GM12872 (cell line): ENCODE measurements around the gene FCRL2.

Experiments
- CTCF ChIP-seq: IDR thresholded peaks from 3 replicates; pipeline ENCODE4 v1.5.1; 2011; ENCODE audit warnings: low read depth, mild to moderate bottlenecking, low read length, moderate library complexity; ENCODE audit not compliant: insufficient read depth

Gene FCRL2

GRCh38 chr1:157723157-157723556 is 53.8 kb downstream of the FCRL2 start:
- TF ChIP-seq CTCF = no peak

- no peak for TF ChIP-seq CTCF
Measured at GRCh38 chr1:157721985-157722384, 54.9 kb downstream of the FCRL2 start.

- TF ChIP-seq CTCF = no peak
Measured at GRCh38 chr1:157715736-157716135, 61.2 kb downstream of the FCRL2 start.

GRCh38 chr1:157711802-157712201 is 65.1 kb downstream of the FCRL2 start:
- TF ChIP-seq CTCF = no peak

- no peak for TF ChIP-seq CTCF
Measured at GRCh38 chr1:157704878-157705277, 72.1 kb downstream of the FCRL2 start.

GRCh38 chr1:157703981-157704380 is 73.0 kb downstream of the FCRL2 start:
- no peak for TF ChIP-seq CTCF

GRCh38 chr1:157702308-157702825 is 74.6 kb downstream of the FCRL2 start:
- TF ChIP-seq CTCF = no peak
